Activated CD8-positive, alpha-beta T cell treated with anti-CD3 and anti-CD28 coated beads, Interleukin-2, amount 10 ng/mL, durations not matched to agents 7 days and 5 days (primary cell): ENCODE results near the gene PSMA4. TPM values are rescaled to one million over a fixed set of nuclear protein-coding genes. Genes with fewer than 3 reads are reported as not detected.
A peak's percentile ranks its signal among the peaks of the same experiment; 100 is the strongest.
"Not testable (repeated sequence)": the region's sequence is repeated elsewhere in the genome, so short reads cannot be mapped to it uniquely, and the experiment has no call there.

ENCODE experiments used
- ATAC-seq: fragments of 150-1000 bp; cut with Tn5 transposase; one replicate; pipeline ENCODE4 v1.10.0; 2021; ENCODE audit warnings: moderate library complexity
- CTCF ChIA-PET: fragments of 350-600 bp; sonication (Branson Sonifier 250); formaldehyde crosslinking; loops from one replicate; lab custom pipeline; 2021; ENCODE audit warnings: antibody characterized with exemption; lab: Charles Lee
- POLR2A ChIA-PET: fragments of 350-600 bp; sonication (Branson Sonifier 250); formaldehyde crosslinking; loops from one replicate; lab custom pipeline; 2021; ENCODE audit warnings: antibody characterized with exemption; lab: Charles Lee
- DNase-seq: peaks from one replicate; pipeline ENCODE4 v3.0.0-alpha.2; 2020
- H3K27ac Mint-ChIP-seq: one replicate; pipeline ENCODE4 v1.8.0; 2021; ENCODE audit warnings: mild to moderate bottlenecking, mixed read lengths
- H3K27me3 Mint-ChIP-seq: one replicate; pipeline ENCODE4 v1.8.0; 2021; ENCODE audit warnings: low read depth, mixed read lengths
- H3K36me3 Mint-ChIP-seq: one replicate; pipeline ENCODE4 v1.8.0; 2021; ENCODE audit warnings: low read depth, mixed read lengths
- H3K4me1 Mint-ChIP-seq: one replicate; pipeline ENCODE4 v1.8.0; 2021; ENCODE audit warnings: low read depth, mixed read lengths
- H3K4me3 Mint-ChIP-seq: one replicate; pipeline ENCODE4 v1.8.0; 2021; ENCODE audit warnings: mild to moderate bottlenecking, mixed read lengths
- H3K9me3 Mint-ChIP-seq: one replicate; pipeline ENCODE4 v1.8.0; 2022; ENCODE audit warnings: mixed read lengths; ENCODE audit not compliant: insufficient read depth
- total RNA-seq, 2 experiments: library from RNA; stranded (reverse); gene quantifications; one replicate each; pipeline ENCODE4 v1.2.3, GENCODE V29; 2021

Gene PSMA4
- 100 to 1,000 TPM; 252 to 260 TPM for total RNA-seq

DNA sequence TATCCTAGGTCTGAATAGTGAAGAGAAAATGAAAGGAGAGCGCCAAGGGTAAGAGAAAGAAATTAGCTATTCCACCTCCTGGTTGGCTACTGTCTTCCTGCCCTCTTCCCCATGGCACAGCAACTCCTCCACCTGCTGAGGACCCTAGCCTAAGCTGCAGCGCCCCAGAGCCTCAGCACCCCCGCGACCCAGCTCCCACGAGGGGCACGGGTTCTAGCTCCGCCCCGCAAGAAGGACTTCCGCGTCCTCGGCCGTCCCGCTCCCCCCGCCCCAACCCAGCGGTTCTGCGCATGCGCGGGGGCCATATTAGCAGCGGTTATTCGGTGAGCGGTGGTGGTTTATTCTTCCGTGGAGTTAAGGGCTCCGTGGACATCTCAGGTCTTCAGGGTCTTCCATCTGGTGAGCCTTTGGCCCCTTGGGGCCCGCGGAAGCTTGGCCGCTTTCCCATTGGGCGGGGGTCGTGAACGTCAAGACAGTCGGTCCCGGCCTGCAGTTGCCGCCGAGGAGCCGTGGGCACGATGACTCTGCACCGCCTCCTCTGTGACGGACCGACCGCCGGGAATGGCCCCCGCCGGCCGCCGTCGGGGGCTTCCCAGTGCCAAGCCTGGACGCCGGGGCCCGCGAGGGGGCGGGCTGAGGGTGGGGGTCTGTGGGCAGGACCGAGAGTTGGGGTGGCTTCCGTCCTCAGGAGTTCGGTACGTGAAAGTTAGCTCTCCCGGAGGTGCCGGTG is at the start of gene PSMA4:
PSMA4 (plus strand) TSS at position 304 of the 730 bp plus-strand sequence. CDS start 1,484 bp downstream, outside the sequence.
- H3K9me3 Mint-ChIP-seq = no peaks in the 10 kb centered on the region
- H3K36me3 Mint-ChIP-seq = peaks cover 37% of the 10 kb centered on the region
- peak; percentile 85 for ATAC-seq
- peak; percentile 95 for DNase-seq
- peak within 1 kb of the TSS; percentile 91 for H3K27ac Mint-ChIP-seq
- ChIA-PET POLR2A (interaction anchor here (0.6 to 2.5 kb wide), 19 partner anchors 8 to 550 kb away, joined by 3 to 28 read pairs (median 4); partner anchors contain the start of genes CHRNA5, DNAJA4, HYKK and IREB2), CTCF (interaction anchor here (0.7 to 2.0 kb wide), 11 partner anchors 8 to 275 kb away, joined by 3 to 8 read pairs (median 3); partner anchors contain the start of gene CHRNA5)
- H3K4me1 Mint-ChIP-seq = peaks cover 34% of the 10 kb centered on the region
- H3K27me3 Mint-ChIP-seq = no peaks in the 10 kb centered on the region
- H3K4me3 Mint-ChIP-seq = peak within 1 kb of the TSS; percentile 90

DNA sequence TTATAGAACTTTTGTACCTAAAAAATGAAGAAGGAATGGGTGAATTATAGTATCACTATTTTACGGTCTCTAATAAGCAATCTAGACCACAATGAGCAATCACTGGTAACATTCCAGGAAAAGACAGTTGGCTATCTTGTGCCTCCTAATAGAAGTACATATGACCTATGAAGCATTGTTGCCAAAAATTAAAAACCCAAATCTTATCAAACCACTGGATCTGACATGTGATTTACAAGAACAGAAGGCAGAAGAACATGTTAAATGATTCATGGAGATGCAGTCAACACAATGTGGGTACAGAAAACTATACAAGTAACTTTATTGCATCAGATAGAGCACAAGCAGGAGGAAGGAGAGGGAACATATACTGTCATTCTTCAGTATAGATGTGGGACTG is 47.4 kb upstream of the PSMA4 start:
- POLR2A ChIA-PET = no interaction called here
- no peak overlapping the region for H3K27ac Mint-ChIP-seq
- no peak overlapping the region for H3K4me3 Mint-ChIP-seq
- H3K36me3 Mint-ChIP-seq = peaks cover 59% of the 10 kb centered on the region
- DNase-seq (no peak), ATAC-seq (no peak)
- no peaks in the 10 kb centered on the region for H3K9me3 Mint-ChIP-seq
- H3K27me3 Mint-ChIP-seq = no peaks in the 10 kb centered on the region
- no peaks in the 10 kb centered on the region for H3K4me1 Mint-ChIP-seq
- CTCF ChIA-PET = no interaction called here

DNA sequence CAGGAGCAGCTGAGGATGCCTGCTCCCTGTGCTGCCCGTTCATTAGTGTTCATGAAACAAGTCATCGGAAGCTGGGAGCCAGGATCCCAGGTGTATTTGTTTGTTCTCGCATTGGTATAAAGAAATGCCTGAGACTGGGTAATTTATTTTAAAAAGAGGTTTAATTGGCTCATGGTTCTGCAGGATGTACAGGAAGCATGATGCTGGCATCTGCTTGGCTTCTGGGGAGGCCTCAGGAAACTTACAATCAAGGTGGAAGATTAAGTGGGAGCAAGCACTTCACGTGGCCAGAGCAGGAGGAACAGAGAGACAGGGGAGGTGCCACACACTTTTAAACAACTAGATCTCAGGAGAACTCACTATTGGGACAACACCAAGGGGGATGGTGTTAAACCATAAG is 38.4 kb upstream of the PSMA4 start:
- DNase-seq (no peak), ATAC-seq (no peak)
- no peak overlapping the region for H3K27ac Mint-ChIP-seq
- no peak overlapping the region for H3K4me3 Mint-ChIP-seq
- ChIA-PET CTCF (no interaction called here), POLR2A (no interaction called here)
- peaks cover 6% of the 10 kb centered on the region for H3K4me1 Mint-ChIP-seq
- H3K9me3 Mint-ChIP-seq = no peaks in the 10 kb centered on the region
- peaks cover 36% of the 10 kb centered on the region for H3K36me3 Mint-ChIP-seq
- peaks cover 2% of the 10 kb centered on the region for H3K27me3 Mint-ChIP-seq

DNA sequence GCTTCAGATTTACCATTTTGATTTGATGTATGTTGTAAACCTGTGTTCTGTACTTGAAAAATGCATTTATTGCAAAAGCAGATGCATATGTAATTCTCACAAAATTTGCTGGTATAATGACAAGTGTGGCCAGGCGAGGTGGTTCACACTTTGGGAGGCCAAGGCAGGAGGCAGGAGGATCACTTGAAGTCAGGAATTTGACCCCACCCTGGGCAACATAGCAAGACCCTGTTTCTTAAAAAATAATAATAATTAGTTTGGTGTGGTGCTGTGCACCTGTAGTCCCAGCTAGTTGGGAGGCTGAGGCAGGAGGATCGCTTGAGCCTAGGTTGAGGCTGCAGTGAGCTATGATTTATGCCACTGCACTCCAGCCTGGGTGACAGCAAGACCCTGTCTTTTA is 37.6 kb upstream of the PSMA4 start:
- H3K27me3 Mint-ChIP-seq = peaks cover 2% of the 10 kb centered on the region
- no peak overlapping the region for H3K27ac Mint-ChIP-seq
- ATAC-seq (no peak), DNase-seq (no peak)
- CTCF ChIA-PET = no interaction called here
- POLR2A ChIA-PET = no interaction called here
- H3K4me3 Mint-ChIP-seq = no peak overlapping the region
- H3K4me1 Mint-ChIP-seq = peaks cover 9% of the 10 kb centered on the region
- no peaks in the 10 kb centered on the region for H3K9me3 Mint-ChIP-seq
- peaks cover 30% of the 10 kb centered on the region for H3K36me3 Mint-ChIP-seq

DNA sequence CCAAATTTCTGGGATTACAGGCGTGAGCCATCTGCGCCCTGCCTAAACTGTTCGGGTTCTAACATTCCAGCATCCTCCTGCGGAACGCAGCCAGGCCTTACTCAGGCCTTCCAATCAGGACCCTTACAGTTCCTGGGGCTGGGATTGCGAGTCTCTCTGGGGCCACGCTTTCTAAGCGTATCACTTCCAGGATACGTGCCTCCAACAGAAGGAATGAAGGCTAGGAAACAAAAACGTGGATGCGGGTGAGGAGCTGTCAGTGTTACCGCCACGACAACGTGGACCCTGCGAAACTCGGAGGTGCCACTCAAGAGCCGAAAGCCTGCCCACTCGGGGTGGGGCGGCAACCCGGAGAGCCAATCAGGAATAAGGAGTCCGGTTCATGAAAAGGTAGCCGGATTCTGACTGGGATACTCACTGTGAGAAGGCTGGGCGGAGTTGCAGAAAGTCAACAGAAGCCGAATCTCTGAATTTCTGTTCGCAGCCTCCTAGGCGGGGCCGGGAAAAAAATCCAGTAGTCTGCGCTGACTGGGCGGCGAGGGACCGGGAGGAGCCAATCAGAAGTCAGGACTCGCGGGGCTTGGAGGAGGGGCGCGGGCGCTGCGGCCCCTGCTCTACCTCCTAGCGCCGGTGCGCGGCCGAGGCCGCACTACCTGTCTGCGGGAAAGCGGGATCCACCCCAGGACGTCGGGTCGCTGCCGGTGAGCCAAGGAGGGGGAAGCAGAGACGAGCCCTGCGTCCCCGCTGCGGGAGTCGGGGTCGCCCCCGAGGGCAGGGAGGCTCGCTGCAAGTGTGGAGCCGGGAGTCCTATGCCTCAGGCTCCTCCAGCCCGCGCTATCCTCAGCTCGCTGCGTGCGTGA is 33.0 kb upstream of the PSMA4 start, which contains the start of gene HYKK:
HYKK (plus strand) TSS at position 607 of the 860 bp plus-strand sequence. CDS start 5,512 bp downstream, outside the sequence.
- peaks cover under 1% of the 10 kb centered on the region for H3K36me3 Mint-ChIP-seq
- CTCF ChIA-PET = interaction anchor here (0.6 kb wide), 1 partner anchor 192 kb away, joined by 3 read pairs; no protein-coding TSS in a partner anchor
- POLR2A ChIA-PET = interaction anchor here (2.2 kb wide), 1 partner anchor 33 kb away, joined by 8 read pairs; the partner anchor contains the start of gene PSMA4
- H3K4me3 Mint-ChIP-seq = peak within 1 kb of the TSS; percentile 77
- no peaks in the 10 kb centered on the region for H3K9me3 Mint-ChIP-seq
- ATAC-seq = peak; percentile 96
- H3K27me3 Mint-ChIP-seq = peaks cover 11% of the 10 kb centered on the region
- peak within 1 kb of the TSS; percentile 56 for H3K27ac Mint-ChIP-seq
- peak; percentile 83 for DNase-seq
- peaks cover 22% of the 10 kb centered on the region for H3K4me1 Mint-ChIP-seq

DNA sequence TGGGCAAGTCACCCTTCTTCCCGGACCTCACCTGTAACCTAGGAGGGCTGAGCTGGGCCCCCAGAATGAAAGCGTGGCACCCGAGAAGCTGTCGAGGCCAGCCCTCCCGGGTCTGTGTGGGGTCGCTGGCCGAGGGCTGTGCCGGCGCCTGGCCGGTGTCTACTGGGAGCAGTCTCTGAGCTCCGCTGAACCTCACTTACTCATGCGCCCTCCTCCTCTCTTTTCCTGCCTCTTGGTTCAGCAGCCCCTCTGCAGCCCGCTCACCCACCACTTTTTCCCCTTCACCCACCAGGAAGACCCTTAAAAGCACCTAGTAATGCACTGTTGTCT is 32.4 kb upstream of the PSMA4 start:
- Mint-ChIP-seq H3K36me3 (no peaks in the 10 kb centered on the region), H3K4me1 (peaks cover 22% of the 10 kb centered on the region), H3K4me3 (peak overlapping the region; percentile 77), H3K27ac (no peak overlapping the region), H3K27me3 (peaks cover 11% of the 10 kb centered on the region), H3K9me3 (no peaks in the 10 kb centered on the region)
- peak; percentile 33 for DNase-seq
- peak; percentile 45 for ATAC-seq
- POLR2A ChIA-PET = interaction anchor here (2.2 kb wide), 1 partner anchor 33 kb away, joined by 8 read pairs; the partner anchor contains the start of gene PSMA4
- CTCF ChIA-PET = interaction anchor here (0.6 kb wide), 1 partner anchor 191 kb away, joined by 3 read pairs; no protein-coding TSS in a partner anchor

DNA sequence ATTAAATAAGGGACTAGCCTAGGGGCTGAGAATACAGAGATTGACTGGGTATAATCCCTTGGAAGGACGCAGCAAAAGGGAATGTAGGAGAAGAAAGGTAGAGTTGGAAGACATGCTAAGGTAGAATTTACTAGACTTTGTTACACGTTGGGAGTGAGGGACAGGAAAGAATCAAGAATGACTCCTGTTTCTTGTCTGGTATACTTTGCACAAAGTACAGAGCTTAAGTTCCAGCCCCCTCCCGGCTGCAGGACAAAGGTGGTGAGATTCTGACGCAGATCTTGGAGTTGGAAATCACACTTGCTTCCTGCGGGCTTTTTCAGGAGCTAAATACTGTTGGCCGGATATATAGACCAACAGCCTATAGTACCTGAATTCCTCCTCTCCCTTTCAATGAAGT is 32.0 kb upstream of the PSMA4 start:
- ATAC-seq (no peak), DNase-seq (no peak)
- peaks cover 11% of the 10 kb centered on the region for H3K27me3 Mint-ChIP-seq
- H3K9me3 Mint-ChIP-seq = no peaks in the 10 kb centered on the region
- H3K27ac Mint-ChIP-seq = no peak overlapping the region
- H3K36me3 Mint-ChIP-seq = no peaks in the 10 kb centered on the region
- POLR2A ChIA-PET = interaction anchor here (2.2 kb wide), 1 partner anchor 32 kb away, joined by 8 read pairs; the partner anchor contains the start of gene PSMA4
- H3K4me3 Mint-ChIP-seq = peak overlapping the region; percentile 77
- peaks cover 22% of the 10 kb centered on the region for H3K4me1 Mint-ChIP-seq
- CTCF ChIA-PET = no interaction called here

DNA sequence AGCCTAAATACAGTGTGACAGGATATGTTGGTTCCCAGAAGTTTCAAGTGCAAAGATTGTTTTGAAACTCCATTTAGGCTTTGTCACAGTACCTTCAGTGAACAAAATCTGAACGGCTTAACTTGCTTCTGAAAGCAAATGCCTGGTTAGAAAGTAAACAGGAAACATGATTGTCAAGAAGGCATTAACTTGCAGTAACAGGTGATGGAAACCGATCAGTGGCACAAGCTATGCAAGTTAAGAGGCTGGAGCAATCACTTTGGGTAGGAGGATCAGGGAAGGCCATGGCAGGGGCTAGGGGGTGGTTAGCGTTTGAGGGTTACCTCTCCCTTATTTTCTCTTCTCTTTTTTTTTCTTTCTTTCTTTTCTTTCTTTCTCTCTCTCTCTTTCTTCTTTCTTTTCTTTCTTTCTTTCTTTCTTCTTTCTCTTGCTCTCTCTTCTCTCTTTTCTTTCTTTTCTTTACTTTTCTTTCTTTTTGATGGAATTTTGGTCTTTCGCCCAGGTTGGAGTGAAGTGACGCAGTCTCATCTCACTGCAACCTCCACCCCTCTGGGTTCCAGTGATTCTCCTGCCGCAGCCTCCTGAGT is 30.4 kb upstream of the PSMA4 start:
- Mint-ChIP-seq H3K4me1 (peaks cover 22% of the 10 kb centered on the region), H3K36me3 (no peaks in the 10 kb centered on the region), H3K4me3 (no peak overlapping the region), H3K9me3 (no peaks in the 10 kb centered on the region), H3K27me3 (peaks cover 11% of the 10 kb centered on the region), H3K27ac (no peak overlapping the region)
- DNase-seq = no peak
- ChIA-PET CTCF (no interaction called here), POLR2A (interaction anchor here (0.7 to 2.2 kb wide), 2 partner anchors 31 to 147 kb away, joined by 4 to 8 read pairs; partner anchors contain the start of gene PSMA4)
- ATAC-seq = no peak

DNA sequence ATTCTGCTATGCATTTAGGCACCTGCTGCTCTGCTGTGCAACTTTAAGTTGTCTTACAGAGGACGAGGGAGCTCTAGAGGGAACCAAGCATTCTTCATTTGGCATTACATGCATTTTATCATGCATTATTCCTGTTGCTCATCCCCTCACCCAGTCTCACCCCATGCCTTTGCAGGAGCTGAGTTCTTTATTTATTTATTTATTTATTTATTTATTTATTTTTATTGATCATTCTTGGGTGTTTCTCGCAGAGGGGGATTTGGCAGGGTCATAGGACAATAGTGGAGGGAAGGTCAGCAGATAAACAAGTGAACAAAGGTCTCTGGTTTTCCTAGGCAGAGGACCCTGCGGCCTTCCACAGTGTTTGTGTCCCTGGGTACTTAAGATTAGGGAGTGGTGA is 20.2 kb upstream of the PSMA4 start:
- H3K4me1 Mint-ChIP-seq, H3K9me3 Mint-ChIP-seq, DNase-seq, H3K36me3 Mint-ChIP-seq, H3K27me3 Mint-ChIP-seq, H3K27ac Mint-ChIP-seq, CTCF ChIA-PET, H3K4me3 Mint-ChIP-seq, ATAC-seq, POLR2A ChIA-PET: not testable (repeated sequence)

DNA sequence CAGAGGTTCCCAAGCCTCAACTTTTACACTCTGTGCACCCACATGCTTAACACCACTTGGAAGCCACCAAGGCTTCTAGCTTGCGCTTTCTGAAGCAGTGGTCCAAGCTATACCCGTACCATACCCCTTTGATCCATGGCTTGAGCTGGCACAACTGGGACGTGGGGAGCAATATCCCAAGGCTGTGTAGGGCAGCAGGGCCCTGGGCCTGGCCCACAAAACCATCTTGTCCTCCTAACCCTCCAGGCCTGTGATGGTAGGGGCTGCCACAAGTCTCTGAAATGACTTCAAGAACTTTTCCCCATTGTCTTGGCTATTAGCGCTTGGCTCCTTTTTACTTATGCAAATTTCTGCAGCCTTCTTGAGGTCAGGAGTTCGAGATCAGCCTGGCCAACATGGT is 16.0 kb upstream of the PSMA4 start:
- CTCF ChIA-PET = no interaction called here
- DNase-seq = no peak
- Mint-ChIP-seq H3K4me3 (no peak overlapping the region), H3K9me3 (no peaks in the 10 kb centered on the region), H3K27me3 (no peaks in the 10 kb centered on the region), H3K36me3 (no peaks in the 10 kb centered on the region), H3K27ac (no peak overlapping the region), H3K4me1 (no peaks in the 10 kb centered on the region)
- no peak for ATAC-seq
- POLR2A ChIA-PET = no interaction called here

DNA sequence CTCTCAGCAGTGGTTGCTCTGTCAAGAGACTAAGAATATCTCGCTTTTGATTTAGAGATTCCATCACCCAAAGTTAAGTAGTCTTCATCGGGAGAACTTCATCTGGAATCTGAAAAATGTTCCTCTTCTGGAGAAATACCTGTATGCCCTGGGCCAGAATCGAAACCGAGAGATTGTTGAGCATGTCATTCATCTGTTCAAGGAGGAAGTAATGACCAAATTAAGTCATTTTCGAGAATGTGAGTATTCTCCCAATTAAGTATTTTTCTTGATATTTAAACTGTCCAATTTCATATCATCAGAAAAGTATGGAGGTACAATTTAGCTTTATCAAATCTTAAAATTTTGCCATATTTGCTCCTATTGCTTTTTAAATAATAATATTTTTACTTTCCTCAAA is 12.9 kb upstream of the PSMA4 start:
- DNase-seq (no peak), ATAC-seq (no peak)
- Mint-ChIP-seq H3K4me3 (no peak overlapping the region), H3K4me1 (no peaks in the 10 kb centered on the region), H3K27ac (no peak overlapping the region), H3K27me3 (no peaks in the 10 kb centered on the region), H3K36me3 (no peaks in the 10 kb centered on the region), H3K9me3 (no peaks in the 10 kb centered on the region)
- CTCF ChIA-PET = interaction anchor here (1.0 kb wide), 1 partner anchor 13 kb away, joined by 3 read pairs; the partner anchor contains the start of gene PSMA4
- POLR2A ChIA-PET = no interaction called here
